Epithelial cell of prostate (primary cell): Measurements from ENCODE around the gene ARHGEF39.

Experiments
- DNase-seq: peaks from one replicate; pipeline ENCODE4 v3.0.0-alpha.2; 2011; ENCODE audit warnings: low read depth, low spot score
- H3K27ac ChIP-seq: fragments of 450-650 bp; 2 replicates; pipeline ENCODE4 v1.5.1; 2017; ENCODE audit warnings: mild to moderate bottlenecking

Gene ARHGEF39

DNA sequence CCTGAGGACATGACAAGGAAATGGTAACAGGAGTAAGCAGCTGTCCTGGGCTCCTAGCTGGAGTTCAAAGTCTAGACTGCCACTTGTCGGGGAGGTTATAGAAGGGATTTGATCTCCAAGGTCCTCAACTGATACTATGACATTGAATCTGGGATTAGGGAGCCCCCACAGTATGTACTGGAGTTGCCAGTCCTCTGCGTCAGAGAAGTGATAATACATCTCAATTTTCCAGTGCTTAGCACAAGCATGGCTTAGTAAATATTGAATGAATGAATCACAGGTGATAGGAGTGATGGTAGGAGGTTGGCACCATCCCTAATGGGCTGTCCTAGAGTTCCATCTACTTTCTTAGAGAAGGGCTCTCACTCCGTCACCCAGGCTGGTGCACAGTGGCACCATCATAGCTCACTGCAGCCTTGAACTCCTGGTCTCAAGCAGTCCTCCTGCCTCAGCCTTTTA is 31.0 kb upstream of the ARHGEF39 start:
- no peak overlapping the region for H3K27ac ChIP-seq
- DNase-seq: no peak

DNA sequence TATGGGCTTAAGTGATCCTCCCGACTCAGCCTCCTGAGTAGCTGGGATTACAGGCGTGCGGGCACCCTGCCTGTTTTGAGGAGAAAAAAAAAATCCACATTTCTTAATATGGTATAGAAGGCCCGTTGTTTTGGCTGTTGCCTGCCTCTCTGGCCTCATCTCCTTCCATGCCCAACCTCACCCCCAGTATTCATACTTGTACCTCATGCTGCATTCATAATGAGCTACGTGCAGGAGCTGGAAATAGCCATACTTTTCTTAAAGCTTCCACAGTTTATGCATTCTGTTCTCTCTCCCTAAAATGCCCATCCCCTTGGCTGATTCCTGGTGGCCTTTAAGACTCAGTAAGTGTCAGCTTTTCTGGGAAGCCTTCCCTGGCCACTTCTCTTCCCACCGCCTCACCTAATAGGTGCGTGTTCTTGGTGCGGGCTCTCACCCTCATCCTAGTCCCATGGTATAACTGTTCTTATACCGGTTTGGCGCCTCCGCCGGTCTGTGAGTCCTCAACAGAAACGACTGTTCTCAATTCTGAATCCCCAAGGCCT is 26.8 kb upstream of the ARHGEF39 start:
- DNase-seq: no peak
- H3K27ac ChIP-seq: no peak overlapping the region

DNA sequence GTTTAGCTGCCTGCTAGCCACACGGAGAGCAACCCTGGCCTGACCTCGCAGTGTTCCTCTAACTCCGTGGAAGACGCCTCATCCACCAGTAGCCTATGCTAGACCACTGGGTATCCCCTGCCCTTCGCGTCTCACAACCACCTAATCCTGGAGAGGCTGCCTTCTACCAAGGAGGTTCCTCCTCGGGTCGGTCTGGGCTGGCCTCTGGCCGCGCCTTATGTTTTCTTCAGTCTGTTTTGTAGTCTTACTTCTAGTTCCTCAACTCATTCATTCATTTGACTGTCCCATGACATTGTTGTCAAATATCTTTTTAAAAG is 26.3 kb upstream of the ARHGEF39 start:
- peak overlapping the region; percentile 73 for H3K27ac ChIP-seq
- DNase-seq: no peak

DNA sequence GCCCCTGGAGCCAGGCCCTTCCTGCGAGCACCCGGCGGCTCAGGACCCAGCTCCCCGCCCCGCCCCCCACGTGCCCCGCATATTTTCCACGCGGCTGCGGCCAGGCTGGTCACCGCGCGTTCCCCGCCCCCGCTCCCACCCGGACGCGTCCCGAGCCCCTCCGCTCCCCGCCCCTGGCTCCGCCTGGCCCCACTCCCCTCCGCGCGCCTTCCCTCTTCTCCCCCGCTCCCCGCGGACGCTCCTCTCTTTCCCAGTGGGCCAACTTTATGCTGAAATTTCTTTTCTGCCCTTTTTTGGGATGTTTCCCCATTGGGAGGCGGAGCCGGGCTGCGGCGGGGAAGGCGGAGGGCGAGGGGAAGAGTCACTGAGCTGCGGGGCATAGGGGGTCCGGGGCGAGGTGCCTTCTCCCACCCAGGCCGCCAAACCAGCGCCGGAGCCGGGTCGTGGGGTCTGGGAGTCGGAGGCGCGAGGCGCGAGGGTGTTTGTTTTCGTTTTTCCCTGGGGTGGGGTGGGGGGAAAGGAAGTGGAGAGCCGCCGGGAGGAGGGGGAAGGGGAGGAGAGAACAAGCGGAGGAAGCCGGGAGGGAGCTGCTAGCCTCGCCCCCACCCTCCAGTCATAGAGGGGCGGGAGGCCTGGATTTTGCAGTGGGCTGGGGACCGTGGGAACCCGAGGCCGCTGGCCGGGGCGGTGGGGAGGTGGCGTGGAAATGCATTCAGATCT is 25.8 kb upstream of the ARHGEF39 start:
- no peak for DNase-seq

DNA sequence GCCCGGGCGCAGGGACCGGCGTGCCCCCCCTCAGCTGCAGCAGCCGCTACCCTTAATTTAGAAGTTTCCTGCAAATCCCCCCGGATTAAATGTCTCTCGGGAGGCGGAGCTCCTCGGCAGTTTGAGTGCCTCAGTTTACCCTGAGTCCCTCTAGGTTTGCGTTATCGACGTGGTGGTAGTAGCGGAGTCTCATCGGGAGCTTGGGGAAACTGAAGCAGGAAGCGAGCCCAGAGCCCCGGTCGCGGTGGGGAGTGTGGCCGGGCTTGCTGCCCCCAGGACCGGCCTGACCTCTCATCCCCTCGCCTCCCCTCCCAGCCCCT is 25.3 kb upstream of the ARHGEF39 start:
- no peak for DNase-seq
- peak overlapping the region; percentile 73 for H3K27ac ChIP-seq

More for the DNA sequence above, 25.8 kb upstream of the ARHGEF39 start:
- peak overlapping the region; percentile 73 for H3K27ac ChIP-seq

DNA sequence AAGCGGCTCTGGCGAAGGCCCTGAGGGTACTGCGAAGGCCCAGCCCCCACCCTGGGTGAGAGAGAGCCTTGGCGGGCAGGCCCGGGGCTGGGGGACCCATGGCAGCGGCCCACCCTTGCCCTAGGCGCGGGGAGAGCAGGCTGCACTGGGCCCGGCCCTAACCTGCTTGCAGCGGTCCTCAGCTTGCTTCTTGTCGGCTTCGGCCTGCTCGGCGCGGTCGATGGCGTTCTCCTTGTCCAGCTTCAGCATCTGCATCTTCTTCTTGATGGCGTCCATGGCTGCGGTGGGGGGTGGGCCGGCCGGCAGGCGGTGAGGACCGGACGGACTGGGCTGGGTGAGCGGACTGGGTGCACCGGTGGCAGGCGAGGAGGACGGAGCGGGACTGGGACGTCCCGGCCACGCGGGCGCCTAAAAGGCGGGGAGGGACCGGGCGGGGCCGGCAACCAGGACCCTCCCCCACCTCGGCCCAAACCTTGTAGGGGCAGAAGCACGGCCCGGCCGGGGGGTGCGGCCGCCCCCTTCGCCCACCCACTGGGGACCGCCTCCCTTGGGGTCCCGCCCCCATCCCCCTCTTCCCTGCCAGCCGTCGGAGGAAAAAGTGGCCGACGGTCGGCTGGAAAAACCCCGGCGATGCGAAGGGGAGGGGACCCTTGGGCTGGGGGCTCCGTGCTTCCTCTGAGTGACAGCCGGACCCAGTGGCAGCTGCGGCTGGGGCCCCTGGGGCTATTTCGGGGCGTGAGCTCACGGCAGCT is 24.7 kb upstream of the ARHGEF39 start, which contains the start of gene TPM2:
Gene TPM2 (minus strand): TSS at position 384 of the 752 bp plus-strand sequence. CDS start 108 bp downstream, at position 276.
- DNase-seq: no peak
- peak within 1 kb of the TSS; percentile 73 for H3K27ac ChIP-seq

DNA sequence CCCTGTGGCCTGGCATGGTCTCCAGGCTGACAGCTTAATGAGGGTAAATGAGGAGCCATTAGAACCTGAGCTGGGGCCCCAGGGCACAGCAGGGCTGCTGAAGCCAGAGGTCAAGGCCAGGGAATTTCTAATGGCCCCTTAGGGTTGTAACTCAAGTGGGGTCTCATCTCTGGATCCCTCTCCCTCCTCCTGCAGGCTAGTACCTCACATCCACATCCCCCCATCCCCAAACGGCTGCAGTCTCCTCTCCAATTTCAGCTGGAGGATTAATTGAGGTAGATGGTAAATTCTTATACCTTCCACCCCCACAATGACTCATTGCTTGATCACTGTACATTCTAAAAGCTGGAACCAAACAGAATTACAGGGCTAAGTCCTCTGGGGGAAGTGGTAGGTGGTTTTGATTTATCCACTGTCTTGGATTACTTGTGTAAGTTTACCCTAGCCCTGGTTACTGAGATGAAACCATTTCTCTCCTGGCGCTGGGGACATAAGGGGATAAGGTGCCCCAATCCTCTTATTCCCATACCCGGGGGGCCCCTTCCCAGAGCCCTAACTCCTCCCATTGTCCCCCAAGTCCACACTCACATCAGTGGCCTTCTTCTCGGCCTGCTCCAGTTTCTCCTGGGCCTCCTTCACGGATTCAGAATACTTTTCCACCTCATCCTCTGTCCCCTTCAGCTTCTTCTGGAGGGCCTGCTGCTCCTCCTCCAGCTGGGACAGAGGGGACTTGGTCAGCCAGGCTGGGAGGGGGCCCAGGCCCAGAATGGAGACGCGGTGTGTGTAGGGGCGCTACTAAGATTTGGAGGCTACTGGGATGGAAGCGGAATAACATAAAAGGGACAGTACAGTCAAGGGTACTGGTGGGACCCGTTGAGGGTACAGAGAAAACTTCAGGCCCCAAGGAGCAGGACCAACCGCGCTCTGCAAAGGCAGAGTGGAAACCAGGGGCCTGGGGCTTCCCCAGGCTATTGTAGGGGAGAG is 23.9 kb upstream of the ARHGEF39 start:
- DNase-seq: peak; percentile 33
- peak overlapping the region; percentile 73 for H3K27ac ChIP-seq

DNA sequence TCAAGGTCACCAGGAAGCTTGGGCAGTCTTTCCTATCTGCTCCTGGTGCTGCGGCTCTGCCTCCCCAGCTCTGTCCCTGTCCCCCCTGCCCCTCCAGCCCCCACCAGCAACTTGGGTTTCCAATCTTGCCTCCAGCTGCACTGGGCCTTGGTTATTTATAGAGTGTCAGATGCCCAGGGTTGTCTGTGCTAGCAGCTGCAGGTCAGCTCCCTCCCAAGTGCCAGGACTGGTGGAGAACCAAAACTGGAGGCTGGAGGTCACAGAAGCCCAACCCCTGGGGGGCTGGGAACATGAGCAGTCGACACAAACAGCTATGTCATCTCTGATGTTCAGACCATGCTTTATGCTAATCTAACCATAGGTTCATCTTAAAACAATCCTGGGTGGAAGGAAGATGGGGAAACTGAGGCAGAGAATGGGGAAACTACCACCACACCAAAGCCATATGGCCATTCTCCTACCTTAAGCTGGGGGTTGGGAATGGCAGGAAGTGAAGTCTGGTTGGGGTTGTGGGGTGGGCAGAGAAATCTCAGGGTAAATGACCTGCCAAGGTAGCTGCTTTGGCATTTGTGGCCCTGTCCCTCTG is 23.1 kb upstream of the ARHGEF39 start:
- DNase-seq: no peak
- peak overlapping the region; percentile 73 for H3K27ac ChIP-seq

DNA sequence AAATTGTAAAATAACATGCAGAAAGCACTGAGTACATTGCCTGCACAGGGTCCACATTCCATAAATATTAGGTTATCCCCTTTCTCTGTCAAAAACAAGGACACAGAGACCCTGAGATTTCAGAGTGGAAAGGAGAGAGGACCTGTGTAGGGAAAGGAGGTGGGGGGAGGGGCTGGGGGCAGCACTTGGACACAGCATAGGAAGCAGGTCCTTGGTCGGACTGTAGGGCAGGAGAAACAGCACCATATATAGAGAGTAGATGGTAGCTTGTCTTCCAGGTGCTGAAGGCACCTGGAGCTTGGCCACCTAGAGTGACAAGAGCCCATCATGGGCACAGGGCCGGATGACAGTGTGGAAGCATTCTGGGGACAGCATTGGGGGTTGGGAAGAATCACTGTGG is 22.3 kb upstream of the ARHGEF39 start:
- H3K27ac ChIP-seq: no peak overlapping the region
- no peak for DNase-seq

DNA sequence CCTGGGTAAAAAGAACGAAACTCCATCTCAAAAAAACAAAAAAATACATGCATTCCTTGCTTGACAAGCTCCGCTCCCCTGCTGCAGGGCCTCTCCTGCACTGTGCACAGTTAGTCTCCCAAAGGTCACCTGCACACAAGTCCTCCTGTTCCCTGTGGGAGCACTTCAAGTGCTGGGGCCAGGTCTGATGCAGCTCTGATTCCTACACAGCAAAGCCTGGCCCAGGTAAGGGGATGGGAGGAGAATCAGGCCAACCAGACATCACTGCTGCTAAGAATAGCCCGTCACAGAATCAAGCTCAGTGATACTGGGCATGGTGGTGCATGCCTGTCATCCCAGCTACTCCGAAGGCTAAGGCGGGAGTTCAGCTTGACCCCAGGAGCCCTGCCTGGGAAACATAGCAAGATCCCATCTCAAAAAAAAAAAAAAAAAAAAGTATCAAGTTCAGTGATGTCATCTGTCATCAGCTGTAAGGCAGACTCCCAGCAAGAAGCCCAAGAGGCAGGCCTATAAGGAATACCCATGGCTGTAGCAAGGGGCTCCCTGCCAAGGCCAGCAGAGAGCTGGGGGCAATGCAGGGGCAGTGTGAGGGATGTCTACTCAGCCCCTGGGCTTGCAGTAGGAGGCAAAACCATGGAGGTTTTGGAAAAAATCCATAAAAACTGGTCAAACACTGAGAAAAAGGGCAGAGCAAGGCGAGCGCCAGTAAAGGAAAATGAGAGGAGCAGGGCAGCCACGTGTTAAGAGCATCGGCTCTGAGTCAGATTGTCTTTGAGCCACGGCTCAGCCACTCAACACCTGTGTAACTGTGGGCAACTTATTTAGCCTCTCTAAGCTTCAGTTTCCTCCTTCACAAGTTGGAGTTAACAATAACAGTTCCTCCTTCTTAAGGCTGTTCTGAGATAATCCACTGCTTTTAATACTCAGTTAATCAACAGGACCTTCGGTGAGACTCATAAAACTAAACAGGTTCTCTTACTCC is 21.5 kb upstream of the ARHGEF39 start:
- DNase-seq: no peak

DNA sequence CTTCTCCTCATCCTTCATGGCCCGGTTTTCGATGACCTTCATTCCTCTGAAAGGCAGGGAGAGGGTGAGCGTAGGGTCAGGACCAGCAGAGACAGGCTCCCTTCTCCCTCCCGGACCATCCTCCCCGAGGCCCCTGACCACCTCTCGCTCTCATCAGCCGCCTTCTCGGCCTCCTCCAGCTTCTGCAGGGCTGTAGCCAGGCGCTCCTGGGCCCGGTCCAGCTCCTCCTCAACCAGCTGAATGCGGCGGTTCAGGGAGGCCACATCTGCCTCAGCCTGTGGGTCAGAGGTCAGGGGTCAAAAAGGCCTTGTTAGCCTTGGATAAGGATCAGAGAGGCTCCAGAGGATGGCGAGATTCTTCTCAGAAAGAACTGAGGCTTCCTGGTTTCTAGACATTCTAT is 20.5 kb upstream of the ARHGEF39 start:
- DNase-seq: no peak
- H3K27ac ChIP-seq: no peak overlapping the region

More for the DNA sequence above, 21.5 kb upstream of the ARHGEF39 start:
- H3K27ac ChIP-seq: no peak overlapping the region

DNA sequence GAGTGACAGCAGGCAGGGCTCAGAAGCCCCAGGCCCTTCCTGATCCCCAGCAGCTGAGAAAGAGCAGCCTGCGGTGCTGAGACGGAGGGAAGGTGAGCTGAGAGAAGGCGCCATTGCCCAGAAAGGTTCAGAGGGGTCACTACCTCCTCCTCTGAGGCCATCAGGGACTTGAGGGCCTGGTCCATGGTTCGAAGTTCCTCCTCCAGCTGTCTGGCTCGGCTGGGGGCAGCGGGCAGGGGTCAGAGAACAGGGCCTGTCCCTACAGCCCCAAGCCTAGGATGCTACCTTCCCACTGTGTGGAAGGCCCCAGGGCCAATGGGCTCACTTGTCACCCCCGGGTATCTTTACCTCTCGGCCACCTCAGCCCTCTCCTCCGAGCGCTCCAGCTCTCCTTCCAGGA is 19.9 kb upstream of the ARHGEF39 start:
- DNase-seq: no peak
- H3K27ac ChIP-seq: no peak overlapping the region

DNA sequence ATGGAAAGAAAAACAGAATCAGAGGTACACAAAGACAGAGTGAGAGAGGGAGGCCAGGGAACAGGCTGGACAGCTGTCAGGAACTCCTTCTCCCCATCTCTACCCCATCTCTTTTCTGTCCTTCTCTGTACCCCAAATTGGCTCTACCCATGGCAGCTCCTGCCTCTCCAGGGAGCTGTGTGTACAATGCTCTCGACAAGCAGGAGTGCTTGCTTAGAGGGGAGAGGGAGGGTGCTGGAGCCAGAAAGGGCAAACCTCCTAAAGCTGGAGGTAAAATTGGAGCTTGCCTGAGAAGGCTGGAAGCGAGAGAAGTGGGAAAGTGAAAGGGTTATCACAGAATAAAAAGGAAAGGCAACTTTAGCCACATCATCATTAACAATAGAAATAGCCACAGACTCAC is 18.3 kb upstream of the ARHGEF39 start:
- no peak for DNase-seq
- H3K27ac ChIP-seq: no peak overlapping the region

DNA sequence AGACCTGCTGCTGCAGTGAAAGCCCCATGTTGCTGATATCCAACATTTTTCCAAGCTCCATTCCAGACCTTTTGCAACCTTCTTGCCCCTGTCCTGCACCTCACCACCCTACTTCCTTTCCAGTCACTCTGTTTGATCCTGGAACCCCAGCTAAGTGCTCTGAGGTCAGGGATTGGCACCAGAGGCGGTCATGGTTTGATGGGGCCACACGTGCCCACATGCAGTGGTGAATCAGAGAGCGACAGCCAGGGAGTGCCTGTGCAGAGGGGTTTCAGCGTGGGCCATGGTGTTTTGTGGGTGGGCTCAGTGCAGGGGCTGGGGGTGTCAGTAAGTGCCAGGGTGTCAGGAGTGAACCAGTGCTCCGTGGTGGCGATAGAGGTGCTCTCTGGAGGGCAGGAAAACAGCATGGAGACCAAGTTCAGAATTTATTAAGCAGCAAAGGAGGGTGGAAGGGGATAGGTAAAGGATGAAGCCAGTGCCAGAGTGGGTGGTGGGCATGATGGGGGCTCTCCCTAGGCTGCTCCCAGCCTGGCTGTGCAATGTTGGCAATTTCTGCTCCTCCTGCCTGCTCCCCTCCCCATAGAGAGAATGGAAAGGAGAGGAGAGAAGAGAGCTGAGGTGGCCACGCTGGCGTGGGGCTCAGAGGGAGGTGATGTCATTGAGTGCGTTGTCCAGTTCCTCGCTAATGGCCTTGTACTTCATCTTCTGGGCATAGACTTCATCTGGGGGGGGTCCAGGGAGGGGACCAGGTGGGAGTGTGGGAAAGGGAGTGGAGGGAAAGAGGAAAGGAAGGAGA is 17.7 kb upstream of the ARHGEF39 start:
- DNase-seq: no peak
- no peak overlapping the region for H3K27ac ChIP-seq

DNA sequence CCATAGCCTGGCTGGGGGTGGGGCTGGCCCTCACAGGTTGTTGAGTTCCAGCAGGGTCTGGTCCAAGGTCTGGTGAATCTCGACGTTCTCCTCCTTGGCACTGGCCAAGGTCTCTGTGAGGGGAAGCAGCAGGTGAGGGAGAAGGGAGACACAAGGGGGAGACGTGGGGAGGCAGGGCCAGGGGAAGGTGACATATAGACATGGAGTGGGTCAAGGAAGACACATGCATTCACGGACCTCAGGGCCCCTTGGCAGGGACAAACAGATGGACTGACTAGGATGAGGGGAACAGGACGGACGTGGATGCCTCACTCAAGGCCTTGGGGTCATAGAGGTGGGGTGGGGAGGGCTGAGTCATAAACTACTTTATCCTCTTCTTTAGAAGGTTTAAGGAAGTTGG is 17.1 kb upstream of the ARHGEF39 start:
- no peak overlapping the region for H3K27ac ChIP-seq
- no peak for DNase-seq

DNA sequence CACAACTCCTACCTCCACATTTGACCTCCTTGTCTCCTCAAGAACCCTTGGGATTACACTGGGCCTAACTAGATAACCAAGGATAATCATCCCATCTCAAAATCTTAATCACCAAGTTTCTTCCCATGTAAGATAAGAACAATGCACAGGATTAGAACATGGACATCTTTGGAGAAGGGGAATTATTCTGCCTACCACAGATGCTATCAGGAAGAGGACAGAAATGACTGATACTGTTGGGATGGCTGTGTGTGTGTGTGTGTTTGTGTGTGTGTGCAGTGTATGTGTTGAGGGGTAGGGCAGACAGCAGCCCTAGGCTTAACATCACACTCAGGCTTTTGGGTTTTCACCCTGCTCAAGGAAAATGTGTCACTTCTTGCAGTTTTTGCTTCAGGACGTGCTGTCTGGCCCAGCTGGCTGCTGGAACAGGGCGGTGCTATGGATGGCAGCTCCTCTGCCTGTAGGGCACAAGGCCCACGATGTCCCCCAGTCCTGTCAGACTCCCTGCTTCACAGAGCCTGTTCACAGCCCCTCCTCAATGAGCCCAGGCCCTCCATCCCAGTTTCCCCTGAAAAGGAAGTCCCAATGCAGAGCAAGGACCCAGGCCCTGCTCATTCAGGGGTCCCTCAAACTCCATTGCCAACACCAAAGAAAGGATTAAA is 16.5 kb upstream of the ARHGEF39 start:
- H3K27ac ChIP-seq: no peak overlapping the region
- no peak for DNase-seq

DNA sequence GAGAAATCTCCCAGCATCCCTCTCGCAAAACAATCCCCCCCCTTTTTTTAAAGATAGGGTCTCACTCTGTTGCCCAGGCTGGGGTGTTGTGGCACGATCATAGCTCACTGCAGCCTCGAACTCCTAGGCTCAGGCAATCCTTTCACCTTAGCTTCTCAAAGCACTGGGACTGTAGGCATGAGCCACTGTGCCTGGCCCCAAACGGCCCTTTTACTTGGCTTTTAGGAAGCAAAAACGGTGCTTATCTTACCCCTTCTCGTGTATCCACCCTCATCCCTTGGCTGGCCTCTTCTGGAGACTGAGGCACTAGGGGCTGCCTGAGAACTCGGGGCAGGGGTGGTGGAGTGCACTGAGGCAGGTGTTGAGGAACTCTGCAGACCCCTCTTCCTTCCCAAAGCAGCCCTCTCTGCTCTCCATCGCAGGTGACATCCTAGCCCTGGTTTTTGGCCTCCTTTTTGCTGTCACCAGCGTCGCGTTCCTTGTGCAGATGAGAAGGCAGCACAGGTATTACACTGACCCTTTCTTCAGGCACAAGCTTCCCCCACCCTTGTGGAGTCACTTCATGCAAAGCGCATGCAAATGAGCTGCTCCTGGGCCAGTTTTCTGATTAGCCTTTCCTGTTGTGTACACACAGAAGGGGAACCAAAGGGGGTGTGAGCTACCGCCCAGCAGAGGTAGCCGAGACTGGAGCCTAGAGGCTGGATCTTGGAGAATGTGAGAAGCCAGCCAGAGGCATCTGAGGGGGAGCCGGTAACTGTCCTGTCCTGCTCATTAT is 15.5 kb upstream of the ARHGEF39 start:
- H3K27ac ChIP-seq: no peak overlapping the region
- no peak for DNase-seq
